ENCODE measurements around the gene OGFR.

GRCh38 chr20:62777528-62777830 lies 27.2 kb upstream of the OGFR start:
- TF ChIP-seq, protein P1, sequence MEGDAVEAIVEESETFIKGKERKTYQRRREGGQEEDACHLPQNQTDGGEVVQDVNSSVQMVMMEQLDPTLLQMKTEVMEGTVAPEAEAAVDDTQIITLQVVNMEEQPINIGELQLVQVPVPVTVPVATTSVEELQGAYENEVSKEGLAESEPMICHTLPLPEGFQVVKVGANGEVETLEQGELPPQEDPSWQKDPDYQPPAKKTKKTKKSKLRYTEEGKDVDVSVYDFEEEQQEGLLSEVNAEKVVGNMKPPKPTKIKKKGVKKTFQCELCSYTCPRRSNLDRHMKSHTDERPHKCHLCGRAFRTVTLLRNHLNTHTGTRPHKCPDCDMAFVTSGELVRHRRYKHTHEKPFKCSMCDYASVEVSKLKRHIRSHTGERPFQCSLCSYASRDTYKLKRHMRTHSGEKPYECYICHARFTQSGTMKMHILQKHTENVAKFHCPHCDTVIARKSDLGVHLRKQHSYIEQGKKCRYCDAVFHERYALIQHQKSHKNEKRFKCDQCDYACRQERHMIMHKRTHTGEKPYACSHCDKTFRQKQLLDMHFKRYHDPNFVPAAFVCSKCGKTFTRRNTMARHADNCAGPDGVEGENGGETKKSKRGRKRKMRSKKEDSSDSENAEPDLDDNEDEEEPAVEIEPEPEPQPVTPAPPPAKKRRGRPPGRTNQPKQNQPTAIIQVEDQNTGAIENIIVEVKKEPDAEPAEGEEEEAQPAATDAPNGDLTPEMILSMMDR (IDR thresholded peaks at IDR 0.05) = no peak
- no peak for TF ChIP-seq POLR2A (IDR thresholded peaks at IDR 0.05)

All from vagina (tissue), 2 donors.